ENCODE results near the gene PDE6H.
A peak's percentile ranks its signal among the peaks of the same experiment; 100 is the strongest.

The PDE6H gene

GRCh38 chr12:14972816-14973215 is at the start of gene PDE6H:
PDE6H (plus strand) TSS chr12:14973042; CDS start chr12:14978013, 4,971 bp downstream.
- DNase-seq: no peak

- no peak for DNase-seq
These were observed 48.9 kb upstream of the PDE6H start for GRCh38 chr12:14923944-14924343.

GRCh38 chr12:14924541-14924940 is 48.3 kb upstream of the PDE6H start:
- no peak for DNase-seq

- DNase-seq: no peak
These were observed 45.6 kb upstream of the PDE6H start for GRCh38 chr12:14927267-14927666.

GRCh38 chr12:14928931-14929330 is 43.9 kb upstream of the PDE6H start:
- no peak for DNase-seq

GRCh38 chr12:14930299-14930698 is 42.5 kb upstream of the PDE6H start:
- no peak for DNase-seq

- DNase-seq: no peak
These were observed 41.5 kb upstream of the PDE6H start for GRCh38 chr12:14931359-14931758.

GRCh38 chr12:14931791-14932560 is 40.9 kb upstream of the PDE6H start:
- no peak for DNase-seq

GRCh38 chr12:14934511-14934910 is 38.3 kb upstream of the PDE6H start:
- DNase-seq: no peak

- no peak for DNase-seq
These were observed 37.8 kb upstream of the PDE6H start for GRCh38 chr12:14935031-14935430.

GRCh38 chr12:14936224-14936861 is 36.5 kb upstream of the PDE6H start:
- peak; percentile 14 for DNase-seq

- DNase-seq: no peak
These were observed 35.8 kb upstream of the PDE6H start for GRCh38 chr12:14937014-14937413.

GRCh38 chr12:14937689-14938088 is 35.2 kb upstream of the PDE6H start:
- DNase-seq: no peak

- DNase-seq: no peak
These were observed 34.5 kb upstream of the PDE6H start, which contains the start of gene ERP27 for GRCh38 chr12:14938301-14938700. ERP27 (minus strand) TSS chr12:14938537; CDS start chr12:14938508, 29 bp downstream.

- no peak for DNase-seq
These were observed 31.5 kb upstream of the PDE6H start for GRCh38 chr12:14941369-14941768.

GRCh38 chr12:14942196-14942931 is 30.5 kb upstream of the PDE6H start:
- no peak for DNase-seq

GRCh38 chr12:14946162-14946561 is 26.7 kb upstream of the PDE6H start:
- DNase-seq: no peak

GRCh38 chr12:14946861-14947260 is 26.0 kb upstream of the PDE6H start:
- no peak for DNase-seq

- no peak for DNase-seq
These were observed 24.2 kb upstream of the PDE6H start for GRCh38 chr12:14948672-14949071.

GRCh38 chr12:14949631-14950030 is 23.2 kb upstream of the PDE6H start:
- DNase-seq: no peak

- DNase-seq: no peak
These were observed 22.4 kb upstream of the PDE6H start for GRCh38 chr12:14950421-14950820.

- no peak for DNase-seq
These were observed 21.7 kb upstream of the PDE6H start for GRCh38 chr12:14950982-14951746.

GRCh38 chr12:14951851-14952250 is 21.0 kb upstream of the PDE6H start:
- DNase-seq: no peak

Data from NCI-H146 (cell line).